GM13977 (cell line): ENCODE results near the gene CATSPER4.

Experiments used
- DNase-seq: peaks from one replicate; pipeline ENCODE4 v3.0.0; 2012; ENCODE audit warnings: low spot score
- in situ Hi-C: fragments of 300-500 bp; cut with MboI; formaldehyde crosslinking; loops from one replicate; pipeline ENCODE4 v1.12.0; 2022; ENCODE audit warnings: low sequenced_read_pairs, low pct_unique_long_range_greater_than_20kb, mixed read lengths, inconsistent platforms; ENCODE audit not compliant: unreplicated experiment
- TF ChIP-seq, protein P1 (sequence below): IDR thresholded peaks from 2 replicates; pipeline ENCODE4 v1.5.1; 2012; ENCODE audit warnings: mild to moderate bottlenecking, control low read depth; ENCODE audit not compliant: insufficient read depth; ENCODE audit errors: extremely low read depth, missing control alignments

The CATSPER4 gene

DNA sequence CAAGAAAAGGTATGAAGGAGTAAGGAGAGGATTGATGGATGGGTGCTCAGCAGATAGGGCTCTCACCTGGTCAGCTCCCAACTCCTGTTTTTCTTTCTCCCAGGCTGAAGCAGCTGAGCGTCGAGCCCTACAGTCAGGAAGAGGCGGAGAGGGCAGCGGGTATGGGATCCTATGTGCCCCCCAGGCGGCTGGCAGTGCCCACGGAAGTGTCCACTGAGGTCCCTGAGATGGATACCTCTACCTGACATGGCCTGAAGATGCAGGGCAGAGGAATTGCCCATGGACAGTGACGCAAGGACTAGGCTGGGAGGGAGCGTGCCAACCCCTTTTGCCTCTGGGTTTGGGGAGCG, 20.0 kb upstream of the CATSPER4 start:
- TF ChIP-seq, protein P1, sequence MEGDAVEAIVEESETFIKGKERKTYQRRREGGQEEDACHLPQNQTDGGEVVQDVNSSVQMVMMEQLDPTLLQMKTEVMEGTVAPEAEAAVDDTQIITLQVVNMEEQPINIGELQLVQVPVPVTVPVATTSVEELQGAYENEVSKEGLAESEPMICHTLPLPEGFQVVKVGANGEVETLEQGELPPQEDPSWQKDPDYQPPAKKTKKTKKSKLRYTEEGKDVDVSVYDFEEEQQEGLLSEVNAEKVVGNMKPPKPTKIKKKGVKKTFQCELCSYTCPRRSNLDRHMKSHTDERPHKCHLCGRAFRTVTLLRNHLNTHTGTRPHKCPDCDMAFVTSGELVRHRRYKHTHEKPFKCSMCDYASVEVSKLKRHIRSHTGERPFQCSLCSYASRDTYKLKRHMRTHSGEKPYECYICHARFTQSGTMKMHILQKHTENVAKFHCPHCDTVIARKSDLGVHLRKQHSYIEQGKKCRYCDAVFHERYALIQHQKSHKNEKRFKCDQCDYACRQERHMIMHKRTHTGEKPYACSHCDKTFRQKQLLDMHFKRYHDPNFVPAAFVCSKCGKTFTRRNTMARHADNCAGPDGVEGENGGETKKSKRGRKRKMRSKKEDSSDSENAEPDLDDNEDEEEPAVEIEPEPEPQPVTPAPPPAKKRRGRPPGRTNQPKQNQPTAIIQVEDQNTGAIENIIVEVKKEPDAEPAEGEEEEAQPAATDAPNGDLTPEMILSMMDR: no peak
- in situ Hi-C loops: no loop called here
- no peak for DNase-seq

DNA sequence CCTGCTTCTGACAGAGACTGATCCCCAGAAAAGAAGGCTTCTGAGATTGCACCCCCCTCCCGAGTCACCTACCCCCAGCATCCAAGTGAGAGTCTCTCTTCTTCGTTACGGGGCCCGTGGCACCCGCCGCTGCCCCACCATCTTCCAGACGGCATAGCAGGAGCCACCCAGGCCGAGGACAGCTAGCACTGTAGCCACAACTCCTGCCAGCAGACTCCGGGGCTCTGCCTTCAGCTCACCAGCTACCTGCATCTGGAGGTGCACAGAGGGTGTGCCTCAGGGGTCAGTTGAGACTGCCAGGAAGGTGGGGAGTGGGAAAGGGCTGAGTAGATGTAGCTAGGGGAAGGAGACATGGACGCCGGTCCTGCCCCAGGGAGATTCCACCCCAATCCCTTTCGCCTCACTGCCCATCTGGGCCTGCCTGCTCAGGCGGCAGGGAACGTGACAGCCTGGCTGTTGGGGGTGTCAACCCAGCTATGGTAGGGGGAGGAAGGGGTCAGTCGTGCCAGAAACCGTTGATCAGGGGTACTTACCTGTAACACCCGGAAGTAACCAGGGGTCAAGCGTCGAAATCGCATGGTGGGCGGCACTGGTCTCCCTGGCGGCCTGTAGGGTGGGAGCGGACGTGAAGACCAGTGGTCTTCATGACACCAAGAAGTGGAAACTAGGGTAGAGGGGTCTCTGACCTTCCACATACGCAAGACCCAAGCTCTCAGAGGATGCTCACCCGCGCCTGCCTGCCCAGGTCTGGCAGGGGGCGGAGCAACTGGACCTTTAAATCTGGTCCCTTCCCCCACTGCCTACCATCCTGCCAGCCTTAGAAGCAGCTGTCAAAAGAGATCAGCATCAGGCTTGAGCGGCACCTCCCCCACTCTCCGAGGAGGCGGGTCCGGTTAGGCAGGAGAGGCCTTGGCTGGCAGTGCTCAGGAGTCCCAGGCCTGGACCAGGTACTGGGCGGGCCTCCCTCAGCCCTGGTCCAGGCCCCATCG, 19.0 kb upstream of the CATSPER4 start, which contains the start of gene ZNF593OS:
ZNF593OS (minus strand) TSS at position 749 of the 989 bp plus-strand sequence; CDS start at position 578, 171 bp downstream.
- TF ChIP-seq, protein P1: no peak
- in situ Hi-C loops: no loop called here
- no peak for DNase-seq

DNA sequence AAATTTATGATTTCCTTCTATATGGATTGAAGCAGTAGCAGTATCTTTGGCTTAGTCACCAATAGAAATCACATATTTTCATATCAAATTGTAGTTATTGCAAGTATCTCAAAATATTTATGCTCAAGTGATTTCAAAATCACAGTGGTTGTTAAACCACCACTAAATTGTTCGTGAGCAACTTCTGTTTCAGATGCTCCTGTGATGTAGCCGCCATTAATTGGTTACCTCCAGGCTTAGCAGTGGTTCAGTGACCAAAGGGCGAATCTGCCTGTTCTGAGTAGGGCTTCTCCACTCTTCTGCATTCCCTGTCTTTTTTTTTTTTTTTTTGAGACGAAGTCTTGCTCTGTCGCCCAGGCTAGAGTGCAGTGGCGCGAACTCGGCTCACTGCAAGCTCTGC, 15.1 kb upstream of the CATSPER4 start:
- DNase-seq: no peak
- TF ChIP-seq, protein P1: no peak
- in situ Hi-C loops: no loop called here

GRCh38 chr1:26177182-26177684, 13.2 kb upstream of the CATSPER4 start, which contains the start of gene CNKSR1:
Gene CNKSR1, plus strand, starts transcription at chr1:26177491. Its CDS starts 57 bp downstream, at chr1:26177548.
- no peak for DNase-seq
- in situ Hi-C loops: no loop called here
- TF ChIP-seq, protein P1: no peak

DNA sequence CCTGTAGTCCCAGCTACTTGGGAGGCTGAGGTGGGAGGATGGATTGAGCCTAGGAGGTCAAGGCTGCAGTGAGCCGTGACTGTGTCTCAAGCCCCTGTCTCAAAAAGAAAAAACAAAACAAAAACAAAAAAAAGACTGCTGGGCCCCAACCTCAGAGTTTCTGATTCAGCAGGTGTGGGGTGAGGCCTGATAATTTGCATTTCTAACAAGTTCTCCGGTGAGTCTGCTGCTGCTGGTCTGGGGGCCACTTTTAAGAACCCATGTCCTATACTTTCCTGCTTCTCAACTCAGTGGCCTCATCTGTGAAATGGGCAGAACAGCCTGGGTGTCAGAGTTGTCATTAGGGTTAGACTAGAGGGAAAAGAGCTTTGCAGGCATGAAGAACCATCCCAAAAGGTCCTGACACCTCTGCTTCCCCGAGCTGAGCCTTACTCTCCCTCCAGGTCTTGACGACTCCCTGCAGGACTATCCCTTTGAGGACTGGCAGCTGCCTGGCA, 10.3 kb upstream of the CATSPER4 start:
- TF ChIP-seq, protein P1: no peak
- in situ Hi-C loops: no loop called here

GRCh38 chr1:26181586-26182382, 8.6 kb upstream of the CATSPER4 start:
- in situ Hi-C loops: no loop called here
- TF ChIP-seq, protein P1: no peak

More for the DNA sequence above, 10.3 kb upstream of the CATSPER4 start:
- no peak for DNase-seq

More at GRCh38 chr1:26181586-26182382, 8.6 kb upstream of the CATSPER4 start:
- no peak for DNase-seq
